HG03521 (cell line): ENCODE results near the gene SLX9.

Experiments
- ATAC-seq: cut with Tn5 transposase; IDR thresholded peaks from one replicate; pipeline ENCODE4 v1.9.1; 2021; ENCODE audit warnings: mild to moderate bottlenecking, moderate library complexity; ENCODE audit not compliant: unreplicated experiment

SLX9 gene

DNA sequence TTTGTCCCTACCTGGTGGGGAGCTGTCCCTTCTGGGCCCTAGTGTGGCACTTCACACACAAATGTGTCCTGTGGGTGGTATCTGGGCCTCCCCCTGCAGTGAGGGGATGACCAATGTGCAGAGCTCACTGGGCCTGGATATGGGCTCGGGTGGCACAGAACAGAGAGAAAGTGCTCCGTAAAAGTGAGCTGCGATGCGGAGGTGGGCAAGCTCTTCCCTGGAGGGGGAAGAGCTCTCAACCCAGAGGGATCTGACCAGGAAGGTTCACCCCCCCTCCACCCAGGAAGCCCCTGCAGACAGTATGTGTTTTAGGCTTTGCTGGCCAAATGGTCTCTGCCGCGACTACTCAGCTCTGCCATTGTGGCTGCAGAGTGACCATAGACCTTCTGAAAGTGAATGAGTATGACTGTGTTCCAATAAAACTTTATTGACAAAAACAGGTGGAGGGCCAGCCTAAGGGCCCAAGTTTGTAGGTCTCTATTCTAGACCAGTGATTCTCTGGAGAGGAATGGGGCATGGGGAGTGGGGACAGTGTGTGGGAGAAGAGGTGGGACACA lies 10.5 kb upstream of the SLX9 start:
- no peak for ATAC-seq

DNA sequence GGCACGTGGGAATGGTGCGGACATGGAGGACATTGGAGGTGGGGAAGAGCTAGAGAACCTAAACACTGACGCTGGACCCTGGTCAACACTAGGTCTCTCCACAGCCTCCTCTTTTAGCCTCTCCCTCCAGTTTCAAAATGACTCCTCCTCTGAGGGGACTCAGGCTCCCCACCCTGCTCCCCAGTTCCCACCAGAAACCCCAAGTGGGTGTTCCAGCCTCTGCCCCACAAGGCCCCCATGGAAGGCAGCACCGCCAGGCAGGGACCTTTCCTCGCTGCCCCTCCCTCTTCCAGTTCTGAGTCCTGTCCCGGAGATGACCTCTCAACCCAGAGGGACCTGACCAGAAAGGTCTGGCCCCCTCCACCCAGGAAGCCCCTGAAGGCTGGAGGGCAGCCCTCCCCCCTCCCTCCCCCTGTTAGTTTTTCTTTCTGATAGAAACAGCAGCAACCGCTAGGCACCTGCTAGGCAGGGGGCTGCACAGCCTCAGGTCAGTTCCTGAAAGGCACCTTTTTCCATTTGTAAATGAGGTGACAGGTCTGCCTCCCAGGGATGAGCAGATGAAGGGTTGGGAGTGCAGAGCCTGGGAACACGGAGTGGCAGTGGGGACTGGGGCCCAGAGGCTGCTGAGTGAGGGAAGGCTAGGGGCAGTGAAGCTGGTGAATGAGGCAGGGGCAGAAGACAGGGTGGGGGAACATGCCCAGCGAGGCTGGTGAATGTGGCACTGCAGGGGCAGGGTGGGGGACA lies 9.9 kb upstream of the SLX9 start:
- ATAC-seq: no peak

DNA sequence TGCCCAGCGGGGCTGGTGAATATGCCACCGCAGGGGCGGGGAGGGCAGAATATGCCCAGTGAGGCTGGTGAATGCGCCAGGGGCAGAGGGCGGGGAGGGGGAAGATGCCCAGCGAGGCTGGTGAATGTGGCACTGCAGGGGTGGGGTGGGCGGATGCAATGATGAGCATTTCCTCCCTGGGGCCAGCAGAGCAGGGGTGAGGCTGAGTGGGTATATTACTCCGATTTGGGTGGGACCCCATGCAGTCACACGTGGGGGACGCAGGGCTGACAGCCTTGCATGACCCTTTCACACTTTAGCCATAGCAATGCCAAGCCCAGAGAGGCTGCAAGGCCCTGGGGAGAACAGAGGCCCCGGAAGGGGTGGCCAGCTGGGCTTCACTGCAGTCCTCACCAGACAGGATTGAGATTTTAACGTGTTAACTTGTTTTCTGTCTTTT lies 9.3 kb upstream of the SLX9 start:
- ATAC-seq: no peak

DNA sequence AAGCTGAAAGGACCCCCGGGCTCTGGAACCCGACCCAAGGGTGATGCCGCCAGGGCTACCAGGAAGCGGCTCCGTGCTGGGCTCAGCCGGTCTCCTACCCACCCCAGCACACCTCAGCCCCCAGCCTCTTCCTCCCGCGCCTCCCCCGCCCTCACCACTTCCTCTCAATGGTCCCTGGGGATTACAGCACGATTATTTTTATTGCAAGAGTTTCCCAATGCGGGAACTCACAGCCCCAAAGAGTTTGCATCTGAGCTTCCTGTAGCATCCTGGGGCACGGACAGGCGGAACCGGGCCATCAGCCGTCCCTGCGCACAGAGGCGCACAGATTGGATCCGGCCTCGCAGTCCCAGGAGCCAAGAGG lies 8.7 kb upstream of the SLX9 start:
- no peak for ATAC-seq

DNA sequence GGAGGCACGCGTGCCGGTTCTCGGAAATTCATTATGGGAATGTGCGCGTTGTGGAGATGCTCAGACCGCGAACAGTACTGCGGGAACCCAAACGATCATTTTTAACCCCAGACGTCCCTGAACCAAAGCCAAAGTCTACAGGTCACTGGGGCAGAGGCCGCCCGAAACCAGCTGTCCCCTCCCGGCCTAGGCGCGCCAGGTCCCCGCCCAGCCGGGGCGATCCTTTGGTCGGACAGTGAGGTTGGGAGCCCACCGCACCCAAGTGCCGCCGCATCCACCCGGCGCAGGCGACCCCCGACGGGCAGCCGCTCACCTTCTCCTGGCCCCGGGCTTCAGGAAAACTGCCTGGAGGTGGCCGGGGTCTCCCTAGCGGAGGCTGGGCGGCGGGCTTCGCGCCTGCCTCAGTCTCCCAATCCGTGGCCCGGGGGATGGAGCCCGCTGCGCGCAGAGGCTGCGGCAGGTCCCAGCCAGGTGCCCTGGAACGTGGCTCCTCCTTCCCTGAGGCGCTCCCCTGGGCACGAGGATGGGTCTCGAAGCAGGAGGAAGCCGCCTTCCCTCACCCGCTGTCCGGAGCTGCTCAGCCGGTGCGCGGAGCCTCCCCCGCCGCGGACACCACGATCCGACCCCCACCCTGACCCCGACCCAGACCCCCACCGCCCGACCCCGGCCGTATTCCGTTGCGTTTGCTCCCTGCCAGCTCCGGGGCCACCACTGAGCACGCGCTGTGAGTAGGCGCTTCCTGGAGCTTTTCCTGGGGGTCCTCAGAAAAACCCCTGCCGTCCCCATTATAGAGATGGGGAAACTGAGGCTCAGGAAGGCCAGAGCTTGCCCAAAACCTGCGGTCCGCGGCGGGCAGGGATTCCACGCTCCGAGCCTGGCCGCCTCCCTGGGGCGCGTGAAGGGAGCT lies 8.1 kb upstream of the SLX9 start:
- no peak for ATAC-seq

DNA sequence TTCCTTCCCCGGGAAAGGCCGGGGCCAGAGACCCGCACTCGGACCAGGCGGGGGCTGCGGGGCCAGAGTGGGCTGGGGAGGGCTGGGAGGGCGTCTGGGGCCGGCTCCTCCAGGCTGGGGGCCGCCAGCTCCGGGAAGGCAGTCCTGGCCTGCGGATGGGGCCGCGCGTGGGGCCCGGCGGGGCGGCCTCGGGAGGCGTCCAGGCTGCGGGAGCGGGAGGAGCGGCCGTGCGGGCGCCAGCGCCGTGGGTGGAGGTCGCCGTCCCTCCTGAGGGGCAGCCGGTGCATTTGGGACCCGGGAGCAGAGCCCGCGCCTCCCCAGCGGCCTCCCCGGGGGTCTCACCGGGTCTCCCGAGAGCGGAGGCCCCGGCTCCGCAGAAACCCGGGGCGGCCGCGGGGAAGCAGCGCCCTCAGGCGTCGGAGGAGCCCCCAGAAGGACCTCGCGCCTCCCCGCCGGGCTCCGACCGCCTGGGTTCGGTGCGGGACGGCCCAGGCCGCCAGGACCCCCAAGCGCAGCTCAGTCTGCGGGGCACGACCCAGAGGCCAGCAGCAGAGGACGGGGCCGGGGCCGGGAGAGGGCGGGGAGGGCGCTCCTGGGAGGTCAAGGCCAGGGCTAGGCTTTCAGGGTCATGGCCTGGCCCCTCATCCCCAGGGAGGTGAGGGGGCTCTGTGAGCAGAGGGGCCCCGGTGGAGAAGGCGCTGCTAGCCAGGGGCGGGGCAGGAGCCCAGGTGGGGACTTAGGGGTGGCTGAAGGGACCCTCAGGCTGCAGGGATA lies 7.2 kb upstream of the SLX9 start:
- ATAC-seq: no peak

DNA sequence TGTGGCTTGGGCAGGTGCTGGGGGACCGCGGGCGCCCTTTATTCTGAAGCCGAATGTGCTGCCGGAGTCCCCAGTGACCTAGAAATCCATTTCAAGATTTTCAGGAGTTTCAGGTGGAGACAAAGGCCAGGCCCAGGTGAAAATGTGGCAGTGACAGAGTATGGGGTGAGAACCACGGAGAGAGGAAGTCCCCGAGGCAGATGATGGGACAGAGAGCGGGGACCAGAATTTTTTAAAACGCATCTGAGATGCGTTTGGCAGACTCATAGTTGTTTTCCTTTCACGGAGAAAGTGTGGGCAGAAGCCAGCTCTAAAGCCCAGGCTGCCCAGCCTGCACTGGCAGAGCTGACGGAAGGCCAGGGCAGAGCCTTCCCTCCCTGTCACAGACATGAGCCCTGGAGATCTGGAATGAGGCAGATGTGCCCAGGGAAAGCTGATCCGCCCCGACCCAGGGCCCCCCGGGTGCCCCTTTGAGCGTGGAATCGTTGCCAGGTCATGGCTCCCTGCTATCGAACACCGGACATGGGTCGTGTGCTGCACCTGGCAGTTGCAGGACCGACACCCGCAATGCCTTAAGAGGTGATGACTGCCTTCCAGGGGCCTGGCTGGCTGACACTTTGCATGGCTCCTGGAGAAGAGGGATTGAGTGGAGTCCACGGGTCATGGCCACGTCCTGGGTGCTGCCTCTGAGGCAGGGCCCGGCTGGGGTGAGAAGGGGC lies 6.5 kb upstream of the SLX9 start:
- no peak for ATAC-seq

DNA sequence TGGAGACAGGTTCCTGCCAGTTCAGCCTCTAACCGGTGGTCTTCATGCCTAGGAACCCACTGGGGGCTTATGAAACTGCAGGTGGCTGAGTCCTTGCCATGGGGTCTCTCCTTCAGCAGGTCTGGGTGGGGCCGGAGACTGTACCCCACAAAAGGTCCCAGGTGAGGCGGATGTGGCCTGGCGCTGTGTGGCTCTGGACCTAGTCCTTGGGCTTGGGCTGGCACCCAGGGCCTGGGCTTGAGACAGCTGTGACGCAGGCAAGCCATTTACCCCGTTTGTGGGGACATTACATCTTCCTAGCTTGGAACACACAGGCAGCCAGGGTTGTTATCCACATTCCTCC lies 5.9 kb upstream of the SLX9 start:
- ATAC-seq: no peak

DNA sequence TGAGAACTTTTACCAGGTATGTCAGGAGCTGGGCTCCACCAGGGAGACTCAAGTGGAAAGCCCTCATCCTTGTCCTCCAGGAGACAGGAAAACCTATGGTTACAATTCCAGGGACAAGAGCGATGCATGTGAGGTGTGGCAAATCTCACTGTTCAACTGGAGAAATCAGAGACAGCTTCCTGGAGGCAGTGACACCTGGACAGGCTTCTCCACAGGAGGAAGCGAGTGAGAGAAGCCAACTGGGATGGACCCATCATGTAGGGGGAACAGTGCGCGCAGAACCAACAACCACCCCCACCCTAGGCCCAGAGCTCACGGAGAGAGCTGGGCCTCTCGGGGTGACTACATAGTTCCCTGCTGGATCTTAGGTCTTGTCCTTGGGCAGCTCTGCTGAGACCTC lies 5.6 kb upstream of the SLX9 start:
- no peak for ATAC-seq

DNA sequence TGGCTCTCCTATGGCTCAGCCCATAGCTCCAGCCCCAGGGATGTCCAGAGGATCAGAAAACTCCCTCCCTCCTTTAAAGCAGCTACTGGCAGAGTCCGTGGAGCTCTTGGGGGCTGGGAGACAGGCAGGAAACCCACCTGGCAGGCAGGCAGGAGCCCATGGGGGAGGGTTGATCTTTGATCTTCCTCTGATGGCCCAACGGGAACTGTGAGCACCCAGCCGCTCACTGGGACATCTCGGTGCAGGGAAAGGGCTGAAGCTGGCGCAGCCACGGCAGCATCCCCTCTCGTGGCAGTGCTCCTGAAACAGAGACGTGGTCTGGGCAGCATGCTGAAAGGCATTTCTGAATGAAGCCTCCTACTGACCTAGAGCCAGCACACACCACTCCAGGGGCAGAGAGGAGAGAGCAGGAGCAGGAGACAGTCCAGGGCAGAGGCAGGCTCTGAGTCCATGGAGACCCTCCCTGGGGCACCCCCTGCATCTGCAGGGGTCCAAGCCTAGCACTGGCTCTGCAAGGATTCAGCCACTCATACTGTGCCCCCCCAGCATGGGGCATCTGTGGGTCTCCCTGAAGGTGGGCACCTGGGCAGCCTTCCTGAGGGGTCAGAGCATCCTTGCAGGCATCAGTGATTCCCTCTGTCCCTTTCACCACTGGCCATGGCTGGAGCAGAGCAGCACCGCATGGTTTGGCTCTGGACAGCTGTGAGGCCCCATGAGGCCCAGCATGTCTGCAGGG lies 4.9 kb upstream of the SLX9 start:
- no peak for ATAC-seq

DNA sequence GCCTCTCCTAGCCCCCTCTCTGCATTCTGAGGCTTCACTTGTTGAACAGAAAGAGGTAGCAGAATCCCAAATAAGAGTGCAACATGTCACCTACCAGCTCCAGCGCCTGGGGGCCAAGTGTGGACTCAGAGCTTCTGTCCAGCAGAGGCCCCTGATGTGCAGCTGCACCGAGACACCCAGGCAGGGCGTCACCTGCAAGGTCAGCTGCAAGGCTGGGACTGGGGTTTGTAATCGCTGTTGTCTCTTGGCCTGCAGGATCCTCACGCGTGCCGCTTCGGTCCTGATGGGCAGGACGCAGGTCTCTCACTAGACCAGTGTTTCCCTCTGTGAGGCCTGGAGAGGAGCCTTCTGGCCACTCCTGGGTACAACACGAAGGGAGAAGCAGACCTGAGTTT lies 4.3 kb upstream of the SLX9 start:
- no peak for ATAC-seq

DNA sequence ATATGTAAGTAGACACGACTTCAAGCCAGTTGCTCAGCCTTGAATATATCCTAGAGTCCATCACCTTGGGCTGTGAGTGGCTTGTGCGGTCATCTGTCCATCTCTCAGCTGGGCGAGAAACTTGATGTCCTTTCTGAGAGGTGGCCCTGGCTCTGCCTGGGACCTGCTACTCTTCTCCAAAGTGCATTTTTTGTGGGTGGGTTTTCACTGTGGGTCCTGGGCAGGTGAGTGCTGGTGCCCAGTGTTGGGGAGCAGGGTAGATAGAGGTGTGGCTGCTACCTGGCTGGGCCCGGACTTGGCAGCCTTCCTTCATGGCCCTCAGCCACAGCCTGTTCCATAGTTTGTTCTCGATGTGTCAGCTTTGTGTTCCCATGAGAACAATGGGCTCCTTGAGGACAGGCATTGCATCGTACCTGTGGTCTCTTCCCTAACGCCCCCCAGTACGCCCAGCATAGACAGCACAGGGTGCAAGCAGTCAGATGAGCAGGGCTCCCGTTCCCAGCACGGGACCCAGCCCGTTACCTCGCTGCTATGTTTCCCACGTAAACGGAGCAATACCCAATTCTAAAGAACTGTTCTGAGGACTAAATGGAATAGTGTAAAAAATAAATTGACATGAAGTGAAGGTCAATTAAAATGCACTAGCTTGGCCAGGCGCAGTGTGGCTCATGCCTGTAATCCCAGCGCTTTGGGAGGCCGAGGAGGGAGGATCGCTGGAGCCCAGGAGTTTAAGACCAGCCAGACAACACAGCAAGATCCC lies 877 bp upstream of the SLX9 start:
- no peak for ATAC-seq

DNA sequence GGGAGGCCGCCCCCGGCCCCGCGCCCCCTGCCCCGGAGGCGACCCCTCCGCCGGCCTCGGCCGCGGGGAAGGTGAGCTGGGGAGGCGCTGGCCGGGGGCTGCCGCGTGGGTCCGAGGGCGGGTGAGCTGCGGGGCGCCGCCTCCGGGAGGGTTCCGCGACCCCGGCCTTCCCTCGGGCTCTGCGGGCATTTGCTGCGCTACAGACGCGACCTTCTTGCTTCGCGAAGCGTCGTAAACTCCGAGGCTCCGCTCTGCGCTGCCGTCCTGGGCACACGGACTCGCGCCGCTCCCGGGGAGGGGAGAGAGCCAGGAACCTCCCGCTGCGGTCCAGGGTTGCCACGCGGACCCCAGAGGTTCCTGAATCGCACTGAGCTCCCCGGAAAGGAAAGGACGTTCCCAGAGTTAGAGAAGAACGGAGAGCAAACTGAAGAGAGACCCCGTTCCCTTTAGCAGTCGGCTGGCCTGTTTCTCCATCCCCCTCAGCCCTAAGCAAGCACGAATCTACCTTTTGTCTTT lies 345 bp downstream of the SLX9 start:
- peak; percentile 37 for ATAC-seq

DNA sequence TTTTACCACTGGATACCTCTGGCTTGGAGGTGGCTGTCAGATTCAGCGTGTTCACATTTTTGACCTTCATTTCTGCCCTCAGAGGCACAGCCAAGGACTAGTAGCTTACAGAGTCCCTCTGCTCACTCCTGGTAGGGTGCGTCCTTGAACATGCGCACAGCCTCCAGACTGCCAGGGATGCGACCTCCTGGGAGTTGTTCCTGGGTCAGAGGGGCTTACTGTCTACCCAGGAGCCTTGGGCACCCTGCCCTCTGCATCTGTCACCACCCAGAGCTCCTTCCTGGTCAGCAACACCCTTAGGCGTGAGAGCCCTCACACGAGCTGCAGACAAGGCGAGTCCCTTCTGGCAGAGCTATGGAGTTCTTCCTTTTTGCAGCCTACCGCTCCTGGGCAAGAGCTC lies 1.7 kb downstream of the SLX9 start:
- ATAC-seq: no peak

DNA sequence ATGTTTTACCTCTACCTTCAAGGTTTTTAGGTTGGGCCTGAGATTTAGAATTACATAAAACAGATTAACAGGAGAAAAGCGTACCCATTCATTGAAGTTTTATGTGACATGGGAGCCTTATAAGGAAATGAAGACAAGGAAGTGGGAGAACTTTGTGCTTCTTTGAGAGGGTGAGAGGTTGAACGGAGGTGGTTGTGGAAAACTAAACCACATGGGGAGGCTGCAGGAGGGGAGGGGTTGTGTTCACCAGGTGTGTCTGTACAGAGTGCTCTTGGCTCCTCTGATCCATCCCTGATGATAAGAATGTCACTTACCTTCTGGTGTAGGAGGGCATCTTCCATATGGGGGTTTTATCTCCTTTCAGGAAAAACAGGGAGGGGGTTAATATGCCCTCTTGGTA lies 2.7 kb downstream of the SLX9 start:
- ATAC-seq: no peak

DNA sequence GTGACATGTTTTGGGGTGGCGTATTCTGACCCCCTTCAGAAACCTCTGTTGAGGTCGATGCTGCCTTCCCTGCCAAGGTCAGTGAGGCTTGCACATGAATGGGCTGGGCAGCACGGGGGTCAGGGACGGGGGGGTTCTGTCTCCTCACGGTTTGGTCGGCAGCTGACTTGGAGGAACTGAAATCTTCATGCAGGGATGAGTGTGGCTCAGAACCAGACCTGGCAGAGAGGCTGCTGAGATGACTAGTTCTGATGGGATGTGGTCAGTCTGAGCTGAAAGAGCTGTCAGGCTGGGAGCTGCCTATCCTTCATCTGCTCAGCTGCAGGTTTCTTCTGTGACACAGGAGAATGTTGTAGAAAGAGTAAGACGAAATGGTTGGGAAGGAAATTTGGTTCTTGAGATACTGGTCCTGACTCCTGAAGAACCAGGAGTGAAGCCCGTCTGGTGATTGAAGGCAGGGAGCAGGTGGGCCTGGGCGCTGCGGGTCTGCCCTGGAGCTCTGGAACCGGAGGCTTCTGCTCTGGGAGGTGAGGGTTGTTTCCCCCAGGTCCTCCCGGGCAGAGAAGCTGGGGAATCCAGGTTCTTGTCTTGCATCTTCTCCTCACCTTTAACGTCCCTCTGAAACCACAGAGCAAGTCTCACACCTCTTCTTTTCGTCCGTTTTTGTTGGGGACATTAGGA lies 3.3 kb downstream of the SLX9 start:
- ATAC-seq: no peak

DNA sequence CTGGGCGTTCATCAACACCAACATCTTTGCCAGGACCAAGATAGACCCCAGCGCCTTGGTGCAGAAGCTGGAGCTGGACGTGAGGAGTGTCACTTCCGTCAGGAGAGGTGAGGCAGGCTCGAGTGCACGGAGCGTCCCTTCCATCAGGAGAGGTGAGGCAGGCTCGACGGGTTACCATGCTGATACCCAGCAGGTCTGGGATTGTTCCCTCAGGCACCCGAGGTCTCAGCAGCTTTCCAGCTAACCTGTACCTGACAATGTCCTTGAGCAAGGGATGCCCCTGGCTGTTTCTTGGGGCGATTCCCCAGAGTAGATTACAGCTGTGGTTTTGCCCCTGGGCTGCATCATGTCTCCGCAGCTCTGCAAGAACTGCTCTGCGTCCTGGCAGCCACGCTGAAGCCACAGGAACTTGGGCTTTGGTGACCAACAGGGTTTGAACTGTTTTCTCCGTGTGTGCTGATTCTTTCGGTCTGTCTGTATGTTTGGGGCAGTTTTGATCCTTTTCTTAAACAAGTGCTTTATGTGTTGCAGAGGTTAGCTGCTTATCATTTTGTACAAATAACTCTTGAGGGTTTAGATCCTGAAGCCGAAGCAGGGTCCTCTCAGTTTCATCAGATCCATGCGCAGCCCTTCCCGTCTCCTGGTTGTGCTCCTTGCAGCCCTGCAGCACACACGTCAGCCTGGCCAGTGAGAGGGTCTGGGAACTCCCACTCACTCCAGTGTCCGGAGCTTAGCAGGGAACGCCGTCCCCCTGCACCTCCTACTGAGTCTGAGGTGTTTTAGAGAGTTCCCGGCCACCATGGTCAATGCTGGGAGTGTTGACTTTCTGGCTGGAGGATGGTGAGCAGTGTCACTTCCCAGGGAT lies 4.1 kb downstream of the SLX9 start:
- ATAC-seq: no peak

DNA sequence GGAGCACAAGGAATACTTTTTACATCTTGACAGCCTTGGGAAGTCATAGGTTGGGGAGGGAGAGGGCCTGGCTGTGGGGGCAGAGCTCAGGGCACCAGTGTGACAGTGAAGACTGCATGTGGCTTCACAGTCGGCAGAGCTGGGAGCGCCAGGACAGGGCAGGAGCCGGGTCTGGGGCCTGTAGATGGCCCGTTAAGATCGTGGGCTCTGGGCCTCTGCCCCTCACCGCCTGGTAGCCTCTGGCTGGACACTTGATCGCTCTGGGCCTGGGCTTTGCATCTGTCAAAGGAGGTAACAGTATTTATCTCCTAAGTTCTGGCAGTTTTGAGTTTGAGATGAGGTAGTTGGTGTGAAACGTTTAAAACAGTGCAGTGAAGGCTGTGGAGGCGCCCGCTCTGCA lies 4.8 kb downstream of the SLX9 start:
- ATAC-seq: no peak
